Endodermal cell (in vitro differentiated cells): ENCODE results near the gene SMIM15. TPM values are rescaled to one million over a fixed set of nuclear protein-coding genes. Genes with fewer than 3 reads are reported as not detected.
"Not testable (repeated sequence)": the region's sequence is repeated elsewhere in the genome, so short reads cannot be mapped to it uniquely, and the experiment has no call there.

Experiments used
- DNase-seq: peaks from one replicate; pipeline ENCODE4 v3.0.0-alpha.2; 2017
- H3K27ac ChIP-seq: 2 replicates; pipeline ENCODE4 v1.5.1; 2013; ENCODE audit warnings: mild to moderate bottlenecking, low read depth, low read length, moderate library complexity
- H3K27me3 ChIP-seq: 2 replicates; pipeline ENCODE4 v1.6.1; 2013; ENCODE audit warnings: mild to moderate bottlenecking, low read length, moderate library complexity; ENCODE audit not compliant: insufficient read depth, control insufficient read depth, poor library complexity, severe bottlenecking
- H3K36me3 ChIP-seq: 2 replicates; pipeline ENCODE4 v1.7.0; 2013; ENCODE audit warnings: mild to moderate bottlenecking, low read length, moderate library complexity; ENCODE audit not compliant: control insufficient read depth, insufficient read depth
- H3K4me1 ChIP-seq: one replicate; pipeline ENCODE4 v1.7.0; 2013; ENCODE audit warnings: low read length; ENCODE audit not compliant: control insufficient read depth, insufficient read depth
- H3K4me3 ChIP-seq: 2 replicates; pipeline ENCODE4 v1.5.1; 2013; ENCODE audit warnings: mild to moderate bottlenecking, low read length, moderate library complexity
- H3K9ac ChIP-seq: 2 replicates; pipeline ENCODE4 v1.6.1; 2013; ENCODE audit warnings: mild to moderate bottlenecking, low read length, moderate library complexity; ENCODE audit not compliant: poor library complexity, severe bottlenecking; ENCODE audit errors: extremely low read depth
- H3K9me3 ChIP-seq: 2 replicates; pipeline ENCODE4 v1.6.1; 2013; ENCODE audit warnings: mild to moderate bottlenecking, low read length, moderate library complexity; ENCODE audit not compliant: control insufficient read depth
- H3K27ac Mint-ChIP-seq: 2 replicates; pipeline ENCODE4 v1.8.0; 2020; ENCODE audit warnings: mixed read lengths
- H3K27me3 Mint-ChIP-seq: 2 replicates; pipeline ENCODE4 v1.8.0; 2021; ENCODE audit warnings: mild to moderate bottlenecking, mixed read lengths; ENCODE audit not compliant: insufficient read depth
- H3K36me3 Mint-ChIP-seq: 2 replicates; pipeline ENCODE4 v1.8.0; 2020; ENCODE audit warnings: low read depth, mixed read lengths
- H3K4me1 Mint-ChIP-seq: 2 replicates; pipeline ENCODE4 v1.8.0; 2020; ENCODE audit warnings: mixed read lengths
- H3K4me3 Mint-ChIP-seq: 2 replicates; pipeline ENCODE4 v1.8.0; 2020; ENCODE audit warnings: mild to moderate bottlenecking, moderate library complexity, mixed read lengths
- H3K9me3 Mint-ChIP-seq: 2 replicates; pipeline ENCODE4 v1.8.0; 2020; ENCODE audit warnings: mild to moderate bottlenecking, mixed read lengths
- CTCF ChIP-seq: fragments of 200-600 bp; sonication (generic); conservative IDR thresholded peaks from 2 replicates; pipeline ENCODE4 v1.5.0; 2021; ENCODE audit warnings: antibody characterized with exemption, mild to moderate bottlenecking
- WGBS, 2 experiments: methylation state at CpG; one replicate each; pipeline versions ENCODE4 v1.1.5 to v1.1.7; 2013; ENCODE audit warnings: missing lambda C conversion rate in 2 of 2, mixed read lengths in 1 of 2; ENCODE audit not compliant: insufficient coverage in 1 of 2, insufficient read length in 1 of 2; 5-methylcytosine and 5-hydroxymethylcytosine counted together
- total RNA-seq, 2 donors: library from RNA; stranded (reverse); fragmentation: NEBNext Ultra II Directional in 1 of 2; extraction: Animal tissue kit (Norgen Biotek cat#: 25700) in 1 of 2; gene quantifications; 2 replicates in 1 of 2; 3 replicates in 1 of 2; pipeline ENCODE4 v1.2.1, GENCODE V29; 2021

The SMIM15 gene
- total RNA-seq, 2 donors from 2014 or later = 54.7 to 61.2 TPM

GRCh38 chr5:61202213-61202612, 39.9 kb upstream of the SMIM15 start:
- WGBS, 2 experiments = 100% methylated on average over 1 of the region's 2 CpGs; no CpG with 5 or more reads in 1 of the 2 experiments
- no peaks in the 10 kb centered on the region for H3K36me3 ChIP-seq
- no peaks in the 10 kb centered on the region for H3K27me3 ChIP-seq
- Mint-ChIP-seq H3K4me3 (no peak overlapping the region), H3K27me3 (no peaks in the 10 kb centered on the region), H3K36me3 (no peaks in the 10 kb centered on the region), H3K4me1 (peaks cover 5% of the 10 kb centered on the region), H3K9me3 (peaks cover 29% of the 10 kb centered on the region), H3K27ac (no peak overlapping the region)
- no peaks in the 10 kb centered on the region for H3K9me3 ChIP-seq
- no peak overlapping the region for H3K9ac ChIP-seq
- no peak for TF ChIP-seq CTCF
- no peak for DNase-seq
- H3K27ac ChIP-seq = no peak overlapping the region
- H3K4me3 ChIP-seq = no peak overlapping the region
- no peaks in the 10 kb centered on the region for H3K4me1 ChIP-seq

- WGBS, 2 experiments = 81 to 89% methylated on average over 2 to 8 of the region's 8 CpGs
- Histone ChIP-seq H3K9ac (no peak overlapping the region), H3K9me3 (no peaks in the 10 kb centered on the region), H3K27ac (no peak overlapping the region), H3K4me1 (no peaks in the 10 kb centered on the region), H3K36me3 (no peaks in the 10 kb centered on the region), H3K27me3 (no peaks in the 10 kb centered on the region), H3K4me3 (no peak overlapping the region)
- H3K27me3 Mint-ChIP-seq = no peaks in the 10 kb centered on the region
- H3K36me3 Mint-ChIP-seq = no peaks in the 10 kb centered on the region
- peaks cover 5% of the 10 kb centered on the region for H3K4me1 Mint-ChIP-seq
- no peak overlapping the region for H3K27ac Mint-ChIP-seq
- no peak overlapping the region for H3K4me3 Mint-ChIP-seq
- peak; percentile 67 for DNase-seq
- H3K9me3 Mint-ChIP-seq = peaks cover 13% of the 10 kb centered on the region
- TF ChIP-seq CTCF = no peak
These were observed 38.4 kb upstream of the SMIM15 start for GRCh38 chr5:61200582-61201155.

GRCh38 chr5:61198606-61199005, 36.3 kb upstream of the SMIM15 start:
- Histone ChIP-seq H3K36me3 (no peaks in the 10 kb centered on the region), H3K4me1 (no peaks in the 10 kb centered on the region), H3K4me3 (no peak overlapping the region), H3K27ac (no peak overlapping the region), H3K27me3 (no peaks in the 10 kb centered on the region), H3K9me3 (no peaks in the 10 kb centered on the region), H3K9ac (no peak overlapping the region)
- Mint-ChIP-seq H3K4me3 (no peak overlapping the region), H3K4me1 (peaks cover 5% of the 10 kb centered on the region), H3K27ac (no peak overlapping the region), H3K36me3 (no peaks in the 10 kb centered on the region), H3K9me3 (peaks cover 5% of the 10 kb centered on the region), H3K27me3 (no peaks in the 10 kb centered on the region)
- no peak for DNase-seq
- WGBS, 2 experiments = 92 to 96% methylated on average over 2 of the region's 2 CpGs
- no peak for TF ChIP-seq CTCF

- not testable (repeated sequence) for H3K4me3 Mint-ChIP-seq
These were observed 25.6 kb upstream of the SMIM15 start for GRCh38 chr5:61187826-61188225.

GRCh38 chr5:61187352-61187751, 25.1 kb upstream of the SMIM15 start:
- not testable (repeated sequence) for DNase-seq, H3K27ac ChIP-seq, H3K9me3 ChIP-seq, H3K9ac ChIP-seq, H3K36me3 ChIP-seq, H3K36me3 Mint-ChIP-seq, H3K27me3 ChIP-seq, H3K4me1 ChIP-seq, H3K27me3 Mint-ChIP-seq, H3K4me3 ChIP-seq, H3K9me3 Mint-ChIP-seq, H3K4me1 Mint-ChIP-seq, H3K27ac Mint-ChIP-seq, H3K4me3 Mint-ChIP-seq

More at GRCh38 chr5:61187826-61188225, 25.6 kb upstream of the SMIM15 start:
- H3K4me3 ChIP-seq, H3K4me1 Mint-ChIP-seq, H3K9me3 Mint-ChIP-seq, H3K36me3 Mint-ChIP-seq, H3K9me3 ChIP-seq, H3K36me3 ChIP-seq, DNase-seq, H3K27ac Mint-ChIP-seq, H3K27me3 ChIP-seq, H3K27me3 Mint-ChIP-seq, H3K9ac ChIP-seq, H3K4me1 ChIP-seq, H3K27ac ChIP-seq: not testable (repeated sequence)
- WGBS, 2 experiments = 90 to 100% methylated on average over 1 to 2 of the region's 2 CpGs
